A549 (cell line): ENCODE data around the gene NOS1.

Experiments
- CEBPB ChIP-seq, 2 experiments: fragments of >200 bp in 1 of 2; sonication (Bioruptor Twin) in 1 of 2; formaldehyde crosslinking in 1 of 2; IDR thresholded peaks; 2 replicates each; pipeline ENCODE4 v1.6.1; 2012 to 2016
- CHD4 ChIP-seq: fragments of 200-600 bp; sonication (generic); IDR thresholded peaks from 2 replicates; pipeline ENCODE4 v1.6.1; 2016; ENCODE audit warnings: antibody characterized with exemption, mild to moderate bottlenecking, borderline replicate concordance

GRCh38 chr12:117394491-117394890, 33.1 kb upstream of the NOS1 start:
- TF ChIP-seq CHD4 (no peak), CEBPB (IDR thresholded peaks at IDR 0.05) (no peak)
